Raji (cell line): ENCODE results near the gene KCNIP1.

Source experiments
- POLR2A ChIP-seq: IDR thresholded peaks from 2 replicates; pipeline ENCODE4 v1.6.1; 2011; ENCODE audit warnings: low read depth, low read length, control low read depth; ENCODE audit not compliant: insufficient read depth

Gene KCNIP1

DNA sequence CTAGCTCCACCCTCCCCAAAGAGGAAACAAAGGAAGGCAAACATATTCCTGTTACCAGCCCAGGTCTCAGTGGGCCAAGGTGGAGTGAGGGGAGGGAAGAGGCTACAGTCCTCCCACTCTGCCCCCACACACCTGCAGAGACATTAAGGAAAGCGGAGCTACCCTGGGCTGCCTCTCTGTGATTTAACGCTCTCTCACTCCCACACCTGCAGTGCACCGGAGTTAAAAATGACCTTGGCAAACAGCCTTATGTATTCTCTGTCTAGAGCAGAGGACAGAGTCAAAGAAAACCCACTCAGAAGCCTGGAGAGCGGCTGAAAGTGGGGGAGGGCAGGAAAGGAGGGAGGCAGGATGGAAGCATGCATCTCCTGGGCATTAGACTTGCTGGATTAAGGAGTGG is 32.7 kb downstream of the KCNIP1 start:
- TF ChIP-seq POLR2A = no peak

DNA sequence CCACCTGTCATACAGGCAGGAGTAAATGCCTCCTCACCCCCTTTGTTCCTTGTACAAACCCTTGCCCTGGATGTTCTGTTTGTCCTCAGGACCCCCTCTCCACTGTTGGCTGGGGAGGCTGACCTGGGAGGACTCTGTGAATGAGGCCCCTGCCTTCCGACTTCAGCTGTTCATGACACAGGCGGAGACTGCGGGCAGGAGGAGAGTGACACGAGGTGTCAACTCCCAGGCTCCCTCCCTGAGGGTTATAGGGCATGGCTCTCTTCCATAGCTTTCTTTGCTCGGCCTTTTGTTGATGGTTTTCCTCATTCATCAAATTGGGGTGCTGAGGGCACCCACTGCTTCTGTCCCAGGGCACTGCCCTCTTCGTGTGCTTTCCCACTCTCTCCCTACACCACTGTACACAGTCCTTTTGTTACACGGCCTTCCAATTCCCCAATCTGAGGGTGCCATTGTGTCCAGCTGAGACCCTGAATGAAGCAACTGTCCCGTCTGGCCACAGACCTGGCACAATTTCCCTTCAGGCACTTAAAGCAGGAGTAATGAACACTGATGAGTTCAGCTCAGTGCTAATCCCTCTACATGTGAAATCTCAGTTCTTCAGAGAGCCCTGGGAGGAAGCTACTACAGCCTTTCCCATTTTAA is 33.8 kb downstream of the KCNIP1 start:
- TF ChIP-seq POLR2A = no peak

DNA sequence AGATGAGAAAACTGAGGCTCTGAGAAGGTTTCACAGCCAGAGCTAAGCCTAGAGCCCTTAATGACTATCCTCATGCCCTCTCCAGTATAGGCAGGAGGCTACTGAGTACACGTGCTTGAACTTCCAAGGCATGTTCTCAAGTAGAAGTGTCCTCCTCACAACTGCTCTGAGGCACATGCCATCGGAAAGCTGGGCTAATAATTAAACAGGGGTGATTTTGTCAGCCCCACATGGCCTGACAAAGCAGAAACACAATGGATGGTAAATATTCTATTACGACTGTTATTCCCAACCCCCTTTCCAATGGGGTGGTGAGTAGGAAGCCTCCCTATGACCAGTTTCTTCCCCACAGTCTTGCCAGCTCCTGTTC is 34.3 kb downstream of the KCNIP1 start:
- TF ChIP-seq POLR2A = no peak

DNA sequence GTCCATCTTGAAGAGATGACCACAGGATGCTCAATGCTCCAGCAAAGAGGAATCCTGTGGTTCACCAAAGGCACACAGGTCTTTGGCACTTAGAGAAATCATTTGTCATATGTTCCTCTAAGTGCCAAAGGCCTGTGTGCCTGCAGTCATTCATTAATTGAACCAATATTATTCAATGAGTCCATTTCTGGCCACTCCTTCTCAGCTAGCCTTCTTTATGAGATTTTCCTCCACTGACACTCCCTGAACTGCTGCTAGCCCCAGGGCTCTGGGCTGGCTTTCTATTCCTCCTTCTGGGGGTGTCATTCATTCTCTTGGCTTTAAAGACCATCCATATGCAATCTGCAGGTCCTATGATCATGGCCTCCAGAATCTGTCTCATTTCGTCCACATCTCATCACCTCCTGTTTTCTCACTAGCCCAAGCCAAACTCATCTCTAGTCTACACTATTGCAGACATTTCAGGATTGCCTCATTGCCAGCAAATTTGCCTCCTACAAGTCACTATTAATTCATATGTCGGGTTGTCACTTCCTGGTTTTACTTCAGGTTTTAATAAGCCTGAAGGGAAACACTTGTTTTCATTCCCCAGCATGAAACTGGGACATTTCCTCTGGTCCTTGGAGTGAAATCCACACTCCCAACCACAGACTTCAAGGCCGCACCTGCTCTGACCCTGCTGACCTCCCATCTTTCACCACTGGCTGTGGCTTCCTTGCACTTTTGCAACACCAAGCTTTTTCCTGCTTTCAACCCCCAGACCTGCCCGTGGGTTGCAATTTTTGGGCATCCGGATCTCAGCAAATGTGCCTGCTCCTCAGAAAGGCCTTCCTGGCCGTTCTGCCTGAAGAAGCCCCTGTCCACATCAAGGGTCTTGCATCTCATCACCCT is 35.1 kb downstream of the KCNIP1 start:
- TF ChIP-seq POLR2A = no peak

- TF ChIP-seq POLR2A = no peak
These were observed 36.5 kb downstream of the KCNIP1 start for GRCh38 chr5:170540271-170540670.

DNA sequence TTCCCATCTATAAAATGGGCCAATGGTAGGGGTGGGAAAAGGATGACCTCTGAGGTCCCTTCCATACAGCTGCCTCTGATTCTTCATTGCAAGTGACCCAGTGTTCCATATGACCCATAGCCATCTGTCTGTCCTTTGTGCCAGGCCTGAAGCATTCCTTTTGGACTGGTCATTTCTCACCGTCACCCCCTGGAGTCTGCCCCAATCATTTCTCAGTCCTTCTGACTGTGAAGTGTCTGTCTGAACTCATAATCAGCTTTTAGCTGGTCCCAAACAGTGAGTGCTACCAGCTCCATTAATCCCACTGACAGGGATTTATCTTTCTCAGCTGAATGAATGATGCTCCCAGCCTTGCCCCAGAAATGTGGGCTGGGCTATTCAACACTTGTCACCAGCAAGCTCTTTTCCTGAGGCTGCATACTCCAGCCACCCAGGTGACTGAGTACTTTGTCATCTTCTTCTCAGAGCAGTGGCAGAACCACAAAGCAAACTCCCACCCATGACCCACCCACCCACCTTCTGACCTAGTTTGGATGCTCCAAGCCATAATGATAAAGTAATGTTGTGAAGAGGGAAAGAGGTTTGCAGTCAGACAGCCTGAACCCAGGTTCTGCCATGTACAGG is 37.4 kb downstream of the KCNIP1 start:
- TF ChIP-seq POLR2A = no peak

- TF ChIP-seq POLR2A = no peak
These were observed 39.0 kb downstream of the KCNIP1 start for GRCh38 chr5:170542691-170543293.

DNA sequence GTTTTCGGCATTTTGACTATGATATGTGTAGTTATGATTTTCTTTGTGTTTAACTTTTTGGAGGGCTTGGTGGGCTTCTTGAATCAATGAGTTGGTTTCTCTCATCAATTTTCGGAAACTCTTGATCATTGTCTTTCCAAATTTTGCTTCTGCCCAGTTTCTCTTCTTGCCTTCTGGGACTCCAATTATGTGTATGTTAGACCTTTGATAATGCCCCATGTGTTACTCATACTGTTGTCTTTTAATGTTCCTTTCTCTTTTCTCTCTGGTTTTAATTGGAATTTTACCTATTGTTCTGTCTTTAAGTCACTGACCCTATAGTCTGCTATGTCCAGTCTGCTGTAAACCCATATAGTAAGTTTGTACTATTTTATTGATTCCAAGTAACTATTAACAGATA is 41.5 kb downstream of the KCNIP1 start:
- TF ChIP-seq POLR2A = no peak

DNA sequence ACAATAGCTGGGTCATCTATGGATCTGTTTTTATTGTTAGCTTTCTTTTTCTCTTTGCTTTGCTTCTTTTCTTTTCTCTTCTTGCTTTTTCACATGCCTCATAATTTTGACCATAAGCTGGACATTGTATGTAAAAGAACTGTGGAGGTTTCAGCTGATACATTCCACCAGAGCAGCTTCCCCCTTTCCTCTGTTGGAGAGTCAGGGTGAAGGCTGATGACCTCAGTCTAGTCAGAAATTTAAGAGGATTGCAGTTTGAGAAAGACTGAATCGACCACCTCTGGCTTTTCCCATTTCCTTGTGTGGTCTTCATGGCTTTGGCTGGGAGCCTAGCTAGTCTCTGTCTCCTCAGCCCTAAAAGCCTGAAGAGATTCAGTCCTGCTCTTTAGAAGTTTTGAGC is 42.0 kb downstream of the KCNIP1 start:
- no peak for TF ChIP-seq POLR2A

DNA sequence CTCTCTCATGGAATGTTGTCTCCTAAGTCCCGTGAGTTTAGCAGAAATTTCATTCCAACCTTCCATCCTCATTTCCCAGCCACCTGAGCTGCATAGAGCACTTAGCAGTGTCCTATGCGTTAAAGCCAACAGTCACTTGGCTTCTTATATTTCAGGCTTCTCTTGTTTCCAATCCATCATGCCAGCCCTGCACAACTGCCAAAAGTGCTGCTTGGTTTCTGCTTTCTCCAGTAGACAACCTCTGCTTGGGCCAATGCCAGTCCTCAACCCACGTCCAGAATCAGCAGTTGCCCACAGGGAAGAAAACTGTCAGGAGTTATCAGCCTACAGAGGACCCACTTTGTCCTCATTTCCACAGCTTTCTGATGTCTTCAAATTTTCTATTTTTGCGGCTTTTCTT is 42.5 kb downstream of the KCNIP1 start:
- TF ChIP-seq POLR2A = no peak

- no peak for TF ChIP-seq POLR2A
These were observed 47.3 kb downstream of the KCNIP1 start for GRCh38 chr5:170551076-170551475.

GRCh38 chr5:170551622-170552021 is 47.8 kb downstream of the KCNIP1 start:
- TF ChIP-seq POLR2A = no peak

DNA sequence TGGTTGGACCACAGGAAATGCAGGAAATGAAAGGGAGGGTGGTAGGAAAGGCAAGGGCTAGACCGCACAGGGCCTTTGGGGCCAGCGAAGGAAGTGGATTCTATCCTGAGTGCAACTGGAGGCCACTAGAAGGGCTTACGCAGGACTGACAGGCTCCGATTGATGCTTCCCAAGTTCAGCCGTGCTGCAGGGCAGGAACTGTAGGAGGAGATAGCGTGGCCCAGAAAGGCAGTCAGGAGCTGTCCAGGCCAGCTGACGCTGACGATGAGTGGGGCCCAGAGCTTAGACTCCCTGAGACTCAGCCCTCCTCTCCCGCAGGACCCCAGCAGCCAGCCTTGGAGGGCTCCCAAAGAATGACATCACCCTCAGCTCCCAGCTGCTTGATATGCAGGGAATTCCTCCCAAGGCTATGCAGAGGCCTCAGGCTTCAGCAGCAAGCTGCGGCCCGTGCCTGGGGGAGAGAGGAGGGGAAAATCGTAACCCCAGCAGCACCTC is 48.8 kb downstream of the KCNIP1 start:
- no peak for TF ChIP-seq POLR2A

- no peak for TF ChIP-seq POLR2A
These were observed 49.4 kb downstream of the KCNIP1 start for GRCh38 chr5:170553218-170553617.

DNA sequence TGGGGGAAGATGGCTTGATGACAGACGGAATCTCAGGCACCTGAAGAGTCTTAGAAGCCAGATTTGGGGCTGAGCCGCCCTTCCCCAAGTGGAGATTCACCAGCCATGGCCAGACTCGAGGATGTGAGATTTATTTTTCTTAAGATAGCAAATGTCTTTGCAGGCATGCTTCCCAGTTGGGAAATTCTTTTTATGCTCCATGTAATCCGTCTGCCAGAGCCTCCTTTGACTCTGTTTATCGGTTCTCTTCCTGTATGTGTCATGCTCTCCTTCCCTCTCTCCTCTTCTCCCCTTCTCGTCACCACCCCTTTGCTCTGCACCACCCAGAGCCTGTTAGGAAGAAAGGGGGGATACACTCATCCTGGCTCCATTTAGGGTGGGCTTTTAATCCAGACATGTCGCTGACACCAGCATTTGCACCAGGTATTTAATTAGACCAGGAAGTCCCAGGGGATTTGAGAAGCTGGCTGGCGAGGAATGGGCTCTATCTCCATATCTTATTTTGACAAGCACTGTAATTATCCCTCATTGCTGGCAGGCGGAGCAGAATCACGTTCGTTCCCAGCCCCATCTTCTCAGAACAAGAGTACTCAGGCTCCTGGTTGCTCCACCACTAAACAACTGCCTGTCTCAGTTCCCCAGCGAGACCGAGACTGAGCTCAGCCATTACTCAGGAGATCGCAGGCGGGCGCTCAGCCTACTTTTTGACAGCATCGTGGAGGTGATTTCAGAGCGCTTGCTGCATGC is 50.9 kb downstream of the KCNIP1 start:
- TF ChIP-seq POLR2A = no peak
